Measurements from ENCODE around the gene CTU2.
A peak's percentile ranks its signal among the peaks of the same experiment; 100 is the strongest.

Gene CTU2

DNA sequence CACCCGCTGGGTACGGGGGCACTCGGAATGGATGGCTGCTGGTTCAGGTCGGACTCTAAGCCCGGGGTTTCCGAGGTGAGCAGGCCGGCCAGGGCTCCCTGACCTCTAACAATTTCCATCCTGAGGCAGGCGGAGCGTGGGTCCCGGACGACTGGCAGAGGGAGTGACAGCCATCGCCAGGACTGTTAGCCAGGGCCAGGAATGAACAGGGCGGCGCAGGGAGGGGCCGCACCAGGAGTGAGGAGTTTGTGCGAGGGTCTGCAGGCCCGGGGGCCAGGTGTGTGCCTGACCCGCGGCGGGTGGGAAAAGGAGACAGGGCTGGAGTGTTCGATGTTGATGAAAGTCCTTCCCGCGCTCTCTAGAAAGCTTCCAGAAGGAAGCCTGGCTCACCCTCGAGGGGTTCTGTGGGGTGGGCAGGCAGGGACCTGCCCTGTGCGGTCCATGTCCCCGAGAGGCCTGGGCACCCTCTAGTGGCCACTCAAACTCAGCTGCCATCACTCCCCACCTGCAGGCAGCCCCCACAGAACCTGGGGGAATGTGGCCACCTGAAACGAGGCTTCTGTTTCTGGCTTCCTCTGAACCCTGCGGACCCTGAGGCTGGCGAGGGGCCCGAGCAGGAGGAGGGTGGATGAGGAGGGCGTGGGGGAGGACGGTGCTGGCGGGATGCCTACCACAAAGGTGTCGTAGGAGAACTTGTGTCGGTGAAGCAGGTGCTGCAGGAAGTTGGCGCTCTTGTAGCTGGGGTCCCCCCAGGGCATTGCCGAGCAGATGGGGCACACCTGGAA is 8.3 kb upstream of the CTU2 start:
- DNase-seq: no peak

DNA sequence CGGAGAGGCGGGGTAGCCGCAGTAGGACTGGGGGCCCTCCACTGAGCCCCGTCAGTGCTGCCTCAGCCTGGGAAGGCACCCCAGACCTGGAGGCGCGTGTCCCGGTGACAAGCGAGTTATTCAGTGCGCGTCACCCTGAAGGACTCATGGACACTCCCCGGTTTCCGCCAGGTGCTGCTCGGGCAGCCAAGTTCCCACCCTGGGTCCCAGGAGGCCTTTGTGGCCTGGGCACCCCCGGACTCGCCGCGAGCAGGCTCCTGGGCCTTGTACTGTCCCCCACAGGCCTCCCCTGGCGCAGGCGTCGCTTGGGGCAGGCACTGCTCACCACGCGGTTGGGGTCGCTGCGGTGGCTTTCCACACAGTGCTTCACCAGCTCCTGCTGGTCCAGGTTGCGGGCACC is 7.7 kb upstream of the CTU2 start:
- no peak for DNase-seq

DNA sequence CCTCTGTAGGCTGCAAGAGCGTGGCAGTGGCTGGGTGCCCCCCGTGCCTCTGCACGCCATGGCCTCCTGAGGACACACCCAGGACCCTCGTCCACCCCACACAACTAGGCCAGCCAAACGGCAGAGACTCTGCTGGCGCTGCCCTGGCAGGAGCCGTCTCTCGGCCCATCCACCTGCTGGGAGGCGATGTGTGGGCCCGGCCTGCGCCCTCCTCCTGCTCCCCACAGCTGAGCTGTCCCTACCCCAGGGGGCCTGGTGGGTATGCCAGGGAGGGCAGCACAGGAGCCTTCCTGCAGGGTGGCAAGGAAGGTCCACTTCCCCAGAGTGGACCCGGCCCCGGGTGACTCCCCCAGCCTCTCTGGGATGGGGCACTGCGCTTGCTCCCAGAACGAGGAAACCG is 7.1 kb upstream of the CTU2 start:
- no peak for DNase-seq

DNA sequence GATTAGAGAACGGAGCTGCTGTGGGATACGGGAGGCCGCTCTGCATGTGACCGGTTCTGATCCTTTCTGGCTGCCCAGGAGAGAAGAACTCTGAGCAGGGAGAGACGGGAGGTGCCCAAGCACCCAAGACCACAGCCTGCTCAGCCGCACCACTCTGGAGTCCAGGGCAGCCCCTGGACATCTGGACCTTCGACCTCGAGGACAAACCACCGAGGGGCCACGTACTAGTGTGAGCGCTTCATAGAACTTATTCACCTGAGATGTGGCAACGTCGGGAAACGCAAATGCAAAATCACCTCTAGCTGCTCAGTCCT is 6.0 kb upstream of the CTU2 start:
- no peak for DNase-seq

DNA sequence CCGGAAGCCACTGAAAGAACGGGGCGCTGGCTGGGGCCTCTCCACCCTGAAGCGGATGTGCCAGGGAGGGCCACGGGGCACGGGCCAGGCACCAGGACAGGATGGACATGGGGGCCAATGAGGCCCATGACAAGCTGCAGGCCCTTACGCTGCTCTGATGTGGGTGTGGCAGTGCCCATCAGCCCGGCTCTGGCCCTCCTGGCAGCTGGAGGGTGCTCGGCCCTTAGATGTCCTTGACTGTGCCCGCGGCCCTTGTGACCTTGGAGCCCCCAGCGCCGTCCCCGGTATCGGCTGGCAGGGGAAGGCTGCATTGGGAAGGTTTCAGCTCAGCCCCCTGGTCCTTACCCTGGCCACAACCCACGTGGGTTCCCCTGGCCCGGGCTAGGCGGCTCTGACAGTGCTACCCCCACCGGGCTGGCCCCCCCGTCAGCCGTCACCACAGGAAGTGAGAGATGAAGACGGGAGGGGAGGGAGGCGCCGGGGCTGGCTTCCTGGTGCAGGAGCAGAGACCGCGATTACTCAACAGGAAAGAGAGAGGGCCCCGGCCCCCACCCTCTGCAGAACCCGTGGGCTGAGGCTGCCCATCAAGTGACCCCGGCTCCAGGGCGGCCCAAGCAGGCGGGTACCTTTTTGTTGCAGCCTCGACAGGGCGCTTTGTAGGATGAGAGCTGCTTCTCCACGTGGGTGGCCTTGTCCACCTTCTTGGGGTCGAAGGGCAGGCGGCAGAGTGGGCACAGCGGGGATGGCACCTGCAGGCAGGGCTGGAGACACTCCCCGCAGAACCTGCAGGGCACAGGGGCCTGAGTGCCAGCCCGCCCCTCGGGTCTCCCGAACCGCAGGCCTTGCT is 5.4 kb upstream of the CTU2 start:
- DNase-seq: peak; percentile 99

DNA sequence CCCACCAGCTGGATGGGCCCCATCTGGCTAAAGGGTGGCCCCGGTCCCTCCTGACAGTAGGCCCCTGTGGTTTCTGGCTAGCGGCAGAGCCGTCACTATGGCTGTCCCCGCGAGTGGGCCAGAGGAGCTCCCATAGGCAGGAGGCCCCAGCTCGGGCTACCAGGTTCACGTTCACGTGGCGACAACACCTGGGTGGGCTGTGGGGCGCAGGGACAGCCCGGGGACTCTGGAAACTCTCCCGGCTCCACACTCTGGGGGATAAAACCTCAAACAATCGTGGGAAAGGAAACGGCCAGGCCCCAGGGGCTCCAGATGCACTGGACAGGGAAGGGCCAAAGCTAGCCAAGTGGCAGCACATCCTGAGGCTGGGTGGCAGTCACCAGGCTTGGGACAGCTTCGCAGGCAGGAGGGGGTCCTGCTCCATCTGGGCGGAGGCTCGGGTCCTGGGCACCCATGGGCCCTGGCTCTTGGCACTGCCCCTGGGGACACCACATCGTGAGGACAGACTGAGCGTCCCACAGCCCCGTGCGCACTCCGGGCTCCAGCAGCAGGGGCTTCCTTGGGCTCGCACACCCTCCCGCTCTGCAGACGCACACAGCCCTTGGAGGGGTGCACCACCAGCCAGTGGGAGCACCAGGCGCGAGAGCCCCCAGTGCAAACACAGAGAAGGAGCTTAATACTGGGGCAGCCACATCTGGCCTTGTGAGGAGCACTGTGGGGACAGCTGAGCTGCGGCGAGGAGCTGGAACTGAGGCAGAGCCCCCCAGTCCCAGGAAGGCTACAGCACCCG is 4.5 kb upstream of the CTU2 start:
- no peak for DNase-seq

DNA sequence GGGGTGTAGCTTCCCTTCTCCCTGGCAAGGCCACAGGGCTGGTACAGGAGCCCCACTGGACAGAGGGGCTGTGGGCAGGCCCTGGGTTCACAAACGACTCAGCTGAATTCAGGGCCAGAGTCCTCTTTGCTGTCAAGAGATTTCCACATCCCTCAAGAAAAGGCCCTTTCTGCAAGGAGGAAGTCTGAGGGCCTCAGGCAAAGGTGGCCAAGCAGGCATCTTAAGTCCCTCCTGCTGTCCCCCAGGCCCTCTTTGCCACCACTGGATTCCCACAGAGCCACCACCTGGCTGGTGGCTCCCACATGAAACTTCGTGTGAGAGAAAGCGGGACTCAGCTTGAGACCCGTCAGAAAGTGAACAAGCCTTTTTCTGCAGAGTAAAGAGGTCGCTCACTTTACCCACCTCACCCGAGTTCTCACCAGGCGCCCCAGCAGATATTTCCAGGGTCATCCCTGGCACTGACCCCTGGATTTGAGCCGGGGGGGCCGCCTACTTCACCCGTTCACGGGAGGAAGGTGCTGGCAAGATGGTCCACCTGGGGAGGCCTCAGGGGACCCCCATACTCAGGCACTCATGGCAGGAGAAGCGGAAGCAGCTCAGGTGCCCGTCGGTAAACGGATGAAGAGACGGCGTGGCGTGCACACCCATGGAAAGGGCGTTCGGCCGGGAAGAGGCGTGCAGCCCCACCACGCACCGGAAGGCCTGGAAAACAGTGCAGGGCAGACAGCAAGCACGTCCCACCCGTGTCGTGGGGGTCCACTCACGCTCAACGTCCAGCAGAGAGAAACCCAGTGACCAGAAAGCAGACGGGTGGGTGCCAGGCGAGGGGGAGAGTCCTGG is 3.7 kb upstream of the CTU2 start:
- no peak for DNase-seq

DNA sequence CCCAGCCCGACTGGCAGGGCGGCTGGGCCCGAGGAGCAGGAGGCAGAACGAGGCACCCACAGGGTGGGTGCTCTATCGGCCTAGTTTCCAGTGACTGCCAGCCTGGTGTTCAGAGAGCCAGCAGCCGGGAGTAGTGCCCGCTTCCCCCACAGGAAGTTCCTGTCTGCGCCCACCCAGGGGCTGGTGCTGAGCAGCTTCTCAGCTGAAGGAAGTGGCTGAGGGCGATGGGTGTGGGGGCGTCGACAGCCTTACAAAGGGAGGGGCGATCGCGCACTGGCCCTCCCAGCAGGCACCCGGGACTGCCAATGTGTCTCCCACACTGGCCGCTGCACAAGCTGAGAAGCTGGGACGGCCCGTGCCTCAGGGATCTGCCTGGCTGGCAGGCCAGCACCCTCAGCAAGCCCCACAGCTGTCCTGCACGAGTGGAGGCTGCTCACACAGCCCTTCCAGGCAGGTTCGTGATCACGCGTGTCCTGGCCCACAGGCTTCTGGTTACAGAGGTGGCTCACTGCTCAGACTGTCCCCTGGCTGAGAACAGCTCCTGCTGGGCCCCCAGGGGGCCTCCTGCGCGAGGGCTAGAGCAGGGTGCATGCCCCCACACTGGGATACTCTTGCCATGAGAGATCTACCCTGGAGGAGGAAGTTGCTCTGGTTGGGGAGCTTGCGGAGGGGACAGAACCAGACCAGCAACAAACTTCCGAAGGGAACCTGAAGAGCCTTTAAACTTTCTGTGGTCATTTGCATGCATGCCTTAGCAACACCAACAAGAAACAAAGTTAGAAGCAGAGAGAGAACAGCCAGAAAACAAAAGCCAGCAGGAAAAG is 2.6 kb upstream of the CTU2 start:
- peak; percentile 87 for DNase-seq

DNA sequence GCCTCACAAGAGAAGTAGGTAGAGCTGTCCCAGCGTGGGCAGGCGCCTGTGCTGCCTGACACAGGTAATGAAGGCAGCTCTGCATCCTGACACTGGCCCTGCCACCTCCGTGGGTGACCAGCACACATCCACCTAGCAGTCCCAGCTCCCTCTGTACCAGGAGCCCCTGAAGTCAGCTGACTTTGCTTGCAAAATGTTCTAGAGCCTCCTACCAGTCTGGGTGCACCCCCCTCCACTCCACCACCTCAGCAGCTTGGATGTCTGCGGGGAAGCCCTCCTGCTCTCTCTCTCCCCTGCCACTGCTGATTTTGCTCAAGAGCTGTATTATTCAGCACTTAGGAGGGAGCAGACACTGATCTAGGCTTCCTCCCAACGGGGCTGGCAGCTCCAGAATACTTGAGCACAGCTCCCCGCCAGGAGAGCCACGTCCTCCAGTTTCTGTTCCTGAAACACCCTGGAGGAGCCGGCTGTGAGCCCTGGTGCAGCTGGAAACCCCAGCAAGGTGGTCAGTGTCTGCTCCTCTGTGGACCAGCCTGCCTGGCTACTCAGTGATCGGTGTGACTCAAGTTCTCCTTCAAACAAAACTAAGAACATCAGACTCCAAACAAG is 1.1 kb upstream of the CTU2 start:
- DNase-seq: peak; percentile 40

DNA sequence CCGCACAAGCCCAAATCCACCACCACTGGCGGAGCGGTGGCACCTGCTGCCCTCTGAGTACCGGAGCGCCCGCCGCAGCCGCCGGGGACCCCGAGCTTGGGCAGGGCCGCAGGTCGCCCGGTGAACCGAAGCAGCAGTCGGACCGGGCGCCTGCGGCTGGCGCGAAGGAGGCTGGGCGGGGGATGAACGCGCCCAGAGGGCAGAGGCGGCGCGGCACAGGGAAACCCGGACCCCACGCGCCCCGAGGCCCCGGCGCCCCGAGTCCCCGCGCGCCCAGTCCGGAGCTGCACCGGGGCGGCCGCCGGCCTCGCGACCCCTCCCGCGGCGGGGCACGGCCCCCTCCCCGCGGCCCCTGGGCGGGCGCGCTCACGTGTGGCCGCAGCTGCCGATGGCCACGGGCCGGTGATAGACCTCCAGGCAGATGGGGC is 488 bp upstream of the CTU2 start:
- DNase-seq: no peak

DNA sequence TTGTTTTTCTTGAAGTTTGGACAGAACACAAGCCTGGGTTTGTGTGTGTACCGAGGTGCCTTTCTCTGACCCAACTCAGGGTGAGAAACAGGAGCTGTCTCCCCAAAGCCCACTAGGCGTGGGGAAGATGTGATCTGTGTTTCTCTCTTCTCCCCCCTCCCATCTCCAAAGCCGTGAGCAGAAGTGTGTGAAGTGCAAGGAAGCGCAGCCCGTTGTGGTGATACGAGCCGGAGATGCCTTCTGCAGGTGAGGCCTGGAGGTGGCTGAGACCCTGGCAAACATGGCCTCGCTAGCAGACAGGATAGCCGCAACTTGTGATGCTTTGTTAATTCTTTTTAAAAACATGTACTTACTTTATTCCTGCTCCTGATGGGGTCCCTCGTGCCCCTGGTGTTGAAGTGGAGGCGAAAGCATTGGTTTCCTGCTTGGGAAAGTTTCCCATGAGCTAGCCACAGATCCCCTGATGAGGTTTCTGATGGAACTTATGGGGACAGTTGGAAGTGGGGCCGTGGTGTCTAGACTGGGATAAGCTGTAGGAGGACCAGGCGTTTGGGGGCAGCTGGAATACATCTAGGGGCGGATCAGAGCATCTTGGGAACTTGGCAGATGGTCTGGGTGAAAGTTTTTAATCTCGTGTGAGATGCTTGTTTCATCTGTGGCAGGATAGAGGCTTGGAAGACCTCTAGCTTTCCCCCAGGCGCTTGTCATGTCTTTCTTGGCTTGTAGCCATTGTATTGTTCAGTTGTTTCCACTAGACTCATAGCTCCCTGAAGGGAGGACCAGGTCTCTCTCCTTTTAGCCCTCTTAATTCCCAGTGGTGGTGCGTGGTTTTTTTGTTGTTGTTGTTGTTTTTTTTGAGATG is 893 bp downstream of the CTU2 start:
- DNase-seq: no peak

DNA sequence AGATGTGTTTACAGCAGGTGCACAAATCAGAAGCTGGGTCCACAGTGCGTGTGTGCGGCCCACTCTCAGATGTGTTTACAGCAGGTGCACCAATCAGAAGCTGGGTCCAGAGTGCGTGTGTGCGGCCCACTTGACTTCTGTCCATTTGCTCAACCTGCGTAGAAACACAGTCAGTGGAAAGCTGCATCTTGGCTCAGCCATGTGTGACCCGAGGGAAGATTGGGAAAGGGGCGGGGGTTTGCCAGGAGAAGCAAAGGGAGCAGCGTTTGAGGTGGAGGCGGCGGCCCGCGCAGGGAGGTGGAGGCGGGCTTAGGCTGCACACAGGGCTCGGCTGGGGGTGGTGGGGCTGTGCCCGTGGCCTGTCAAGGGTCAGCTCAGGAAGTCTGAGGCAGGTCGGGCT is 4.3 kb downstream of the CTU2 start:
- DNase-seq: no peak

DNA sequence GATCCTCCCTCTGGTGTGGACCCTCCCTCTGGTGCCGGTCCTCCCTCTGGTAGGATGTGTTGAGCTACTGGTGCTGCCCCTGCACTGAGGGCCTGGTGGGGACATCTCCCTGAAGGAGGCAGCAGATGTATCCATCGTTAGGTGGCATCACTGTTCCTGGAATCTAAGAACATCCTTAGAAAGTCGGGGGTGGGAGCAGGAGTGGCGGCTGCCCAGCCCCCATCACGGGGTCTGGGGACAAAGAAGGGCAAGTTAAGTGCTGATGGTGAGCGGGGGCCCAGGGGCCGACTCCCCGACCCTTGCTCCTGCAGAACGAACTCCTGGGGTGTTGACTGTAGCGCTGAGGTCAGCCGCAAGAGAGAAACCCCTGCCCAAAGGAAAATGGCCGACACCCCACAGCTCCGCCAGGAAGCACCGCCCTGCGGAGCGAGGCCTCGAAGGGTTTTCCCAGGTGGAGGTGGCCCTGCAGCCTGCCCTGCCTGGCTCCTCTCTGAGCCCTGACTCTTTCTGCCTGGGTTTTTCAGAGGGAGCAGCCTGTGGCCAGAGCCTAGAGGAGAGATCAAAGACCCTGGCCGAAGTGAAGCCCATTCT is 5.5 kb downstream of the CTU2 start:
- no peak for DNase-seq

DNA sequence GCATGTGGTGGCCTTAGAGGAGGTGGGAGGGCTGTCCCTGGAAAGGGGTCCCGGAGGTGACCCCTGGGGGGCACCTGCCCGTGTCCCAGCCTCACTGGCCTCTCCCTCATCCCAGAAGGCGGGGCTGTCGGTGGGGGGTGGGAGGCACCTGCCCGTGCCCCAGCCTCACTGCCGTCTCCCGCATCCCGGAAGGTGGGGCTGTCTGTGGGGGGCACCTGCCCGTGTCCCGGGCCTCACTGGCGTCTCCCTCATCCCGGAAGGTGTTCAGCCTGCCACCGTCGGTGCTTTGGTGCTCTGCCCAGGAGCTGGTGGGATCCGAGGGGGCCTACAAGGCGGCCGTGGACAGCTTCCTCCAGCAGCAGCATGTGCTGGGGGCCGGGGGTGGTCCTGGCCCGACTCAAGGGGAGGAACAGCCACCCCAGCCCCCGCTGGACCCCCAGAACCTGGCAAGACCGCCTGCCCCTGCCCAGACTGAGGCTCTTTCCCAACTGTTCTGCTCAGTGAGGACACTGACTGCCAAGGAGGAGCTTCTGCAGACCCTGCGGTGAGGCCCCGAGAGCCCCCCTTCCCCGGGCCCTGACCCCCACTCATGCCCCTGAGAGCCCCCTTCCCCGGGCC is 6.2 kb downstream of the CTU2 start:
- DNase-seq: no peak

DNA sequence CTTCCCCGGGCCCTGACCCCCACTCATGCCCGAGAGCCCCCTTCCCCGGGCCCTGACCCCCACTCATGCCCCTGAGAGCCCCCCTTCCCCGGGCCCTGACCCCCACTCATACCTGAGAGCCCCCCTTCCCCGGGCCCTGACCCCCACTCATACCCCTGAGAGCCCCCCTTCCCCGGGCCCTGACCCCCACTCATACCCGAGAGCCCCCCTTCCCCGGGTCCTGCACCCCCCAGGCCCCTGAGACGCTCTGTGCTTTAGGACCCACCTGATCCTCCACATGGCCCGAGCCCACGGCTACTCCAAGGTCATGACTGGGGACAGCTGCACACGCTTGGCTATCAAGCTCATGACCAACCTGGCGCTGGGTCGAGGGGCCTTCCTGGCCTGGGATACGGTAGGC is 6.8 kb downstream of the CTU2 start:
- DNase-seq: no peak

DNA sequence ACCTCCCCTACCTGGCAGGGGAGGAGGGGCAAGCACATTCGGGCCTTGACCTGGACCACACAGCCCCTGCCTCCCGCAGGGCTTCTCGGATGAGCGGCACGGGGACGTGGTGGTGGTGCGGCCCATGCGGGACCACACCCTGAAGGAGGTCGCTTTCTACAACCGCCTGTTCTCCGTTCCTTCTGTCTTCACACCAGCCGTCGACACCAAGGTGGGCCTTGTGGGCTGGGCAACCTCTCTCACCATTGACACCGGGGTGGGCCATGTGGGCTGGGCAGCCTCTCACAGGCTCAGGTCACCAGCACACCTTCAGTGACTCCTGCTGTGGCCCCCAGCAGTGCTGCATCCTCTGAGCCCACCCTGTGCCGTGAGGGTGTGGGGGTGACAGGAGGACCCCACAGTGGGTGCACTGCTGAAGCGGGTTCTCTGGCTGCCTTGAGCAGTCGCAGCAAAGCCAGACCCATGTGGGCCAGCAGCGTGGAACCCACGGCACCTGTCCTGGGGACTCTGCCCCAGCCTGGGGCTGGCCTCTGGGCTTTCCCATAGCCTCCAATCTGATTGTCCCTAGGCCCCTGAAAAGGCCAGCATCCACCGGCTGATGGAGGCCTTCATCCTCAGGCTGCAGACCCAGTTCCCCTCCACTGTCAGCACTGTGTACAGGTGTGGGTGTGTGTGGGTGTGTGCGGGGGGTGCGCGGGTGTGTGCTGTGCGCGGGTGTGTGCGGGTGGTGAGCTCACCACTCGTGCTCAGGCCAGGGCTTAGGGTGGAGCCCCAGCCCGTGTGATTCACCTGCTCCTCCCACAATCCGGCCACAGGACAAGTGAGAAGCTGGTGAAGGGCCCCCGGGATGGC is 7.5 kb downstream of the CTU2 start:
- DNase-seq: no peak

DNA sequence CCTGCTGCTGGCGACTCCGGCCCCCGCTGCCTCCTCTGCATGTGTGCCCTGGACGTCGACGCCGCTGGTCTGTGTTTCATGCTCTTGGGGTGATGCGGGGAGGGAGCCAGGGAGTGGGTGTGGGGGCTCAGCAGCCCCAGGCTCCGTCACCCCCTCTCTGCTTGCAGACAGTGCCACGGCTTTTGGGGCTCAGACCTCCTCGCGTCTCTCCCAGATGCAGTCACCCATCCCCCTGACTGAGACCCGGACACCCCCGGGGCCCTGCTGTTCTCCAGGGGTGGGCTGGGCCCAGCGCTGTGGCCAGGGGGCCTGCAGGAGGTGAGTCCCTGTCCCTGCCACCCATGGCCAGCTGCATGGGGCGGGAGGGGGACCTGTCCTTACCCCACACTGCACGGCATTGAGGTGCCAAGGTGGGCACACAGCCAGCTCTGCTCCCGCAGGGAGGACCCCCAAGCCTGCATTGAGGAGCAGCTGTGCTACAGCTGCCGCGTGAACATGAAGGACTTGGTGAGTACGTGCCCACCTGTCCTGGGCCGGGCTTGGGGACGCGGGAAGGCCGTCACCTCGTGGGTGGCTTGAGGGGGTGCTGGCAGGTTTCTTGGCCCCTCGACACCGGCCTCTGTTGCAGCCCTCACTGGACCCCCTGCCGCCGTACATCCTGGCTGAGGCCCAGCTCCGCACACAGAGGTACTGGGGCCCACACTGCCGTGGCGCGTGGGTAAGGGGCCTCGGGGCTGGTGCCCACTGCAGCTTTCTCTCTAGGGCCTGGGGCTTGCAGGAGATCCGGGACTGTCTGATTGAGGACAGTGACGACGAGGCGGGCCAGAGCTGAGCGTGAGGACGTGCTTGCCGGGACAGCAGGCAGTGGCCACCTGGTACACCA is 8.4 kb downstream of the CTU2 start:
- DNase-seq: no peak

Measured in activated gamma-delta T cell treated with Interleukin-2 at 50 U/mL for 16 hours (primary cell).